ENCODE data around the gene BRCC3. TPM values are rescaled to one million over a fixed set of nuclear protein-coding genes. Genes with fewer than 3 reads are reported as not detected.

Gene BRCC3
- total RNA-seq, 1 experiment from 2014 or later: 8.9 TPM

- DNase-seq (ENCODE audit: low spot score): no peak
- in situ Hi-C loops (cut with HindIII; ENCODE audit: low sequenced_read_pairs): no loop called here
Observed at GRCh38 chrX:155056471-155056870, 14.8 kb upstream of the BRCC3 start.

GRCh38 chrX:155056877-155057792 is 14.2 kb upstream of the BRCC3 start:
- DNase-seq (ENCODE audit: low spot score): peak; percentile 66
- in situ Hi-C loops (cut with HindIII; ENCODE audit: low sequenced_read_pairs): no loop called here

GRCh38 chrX:155061760-155062159 is 9.5 kb upstream of the BRCC3 start:
- in situ Hi-C loops (cut with HindIII; ENCODE audit: low sequenced_read_pairs): no loop called here
- DNase-seq (ENCODE audit: low spot score): peak; percentile 1

GRCh38 chrX:155065035-155065734 is 6.1 kb upstream of the BRCC3 start:
- no peak for DNase-seq (ENCODE audit: low spot score)
- in situ Hi-C loops (cut with HindIII; ENCODE audit: low sequenced_read_pairs): no loop called here

- in situ Hi-C loops (cut with HindIII; ENCODE audit: low sequenced_read_pairs): no loop called here
- no peak for DNase-seq (ENCODE audit: low spot score)
Observed at GRCh38 chrX:155068165-155068564, 3.1 kb upstream of the BRCC3 start.

- in situ Hi-C loops (cut with HindIII; ENCODE audit: low sequenced_read_pairs): no loop called here
Observed at GRCh38 chrX:155069414-155069813, 1.9 kb upstream of the BRCC3 start.

GRCh38 chrX:155070038-155070437 is 1.3 kb upstream of the BRCC3 start:
- peak; percentile 7 for DNase-seq (ENCODE audit: low spot score)
- in situ Hi-C loops (cut with HindIII; ENCODE audit: low sequenced_read_pairs): no loop called here

More at GRCh38 chrX:155069414-155069813, 1.9 kb upstream of the BRCC3 start:
- no peak for DNase-seq (ENCODE audit: low spot score)

GRCh38 chrX:155070663-155070974 is 689 bp upstream of the BRCC3 start:
- no peak for DNase-seq (ENCODE audit: low spot score)
- in situ Hi-C loops (cut with HindIII; ENCODE audit: low sequenced_read_pairs): no loop called here

GRCh38 chrX:155071694-155072280 is 479 bp downstream of the BRCC3 start:
- no peak for DNase-seq (ENCODE audit: low spot score)

GRCh38 chrX:155086202-155086840 is 15.0 kb downstream of the BRCC3 start:
- in situ Hi-C loops (cut with HindIII; ENCODE audit: low sequenced_read_pairs): no loop called here
- DNase-seq (ENCODE audit: low spot score): no peak

More at GRCh38 chrX:155071694-155072280, 479 bp downstream of the BRCC3 start:
- in situ Hi-C loops (cut with HindIII; ENCODE audit: low sequenced_read_pairs): no loop called here

- DNase-seq (ENCODE audit: low spot score): no peak
- in situ Hi-C loops (cut with HindIII; ENCODE audit: low sequenced_read_pairs): no loop called here
Observed at GRCh38 chrX:155086961-155087735, 15.8 kb downstream of the BRCC3 start.

- peak; percentile 39 for DNase-seq (ENCODE audit: low spot score)
- in situ Hi-C loops (cut with HindIII; ENCODE audit: low sequenced_read_pairs): no loop called here
Observed at GRCh38 chrX:155094468-155095061, 23.3 kb downstream of the BRCC3 start.

GRCh38 chrX:155105919-155106318 is 34.6 kb downstream of the BRCC3 start:
- in situ Hi-C loops (cut with HindIII; ENCODE audit: low sequenced_read_pairs): no loop called here
- no peak for DNase-seq (ENCODE audit: low spot score)

- in situ Hi-C loops (cut with HindIII; ENCODE audit: low sequenced_read_pairs): no loop called here
- DNase-seq (ENCODE audit: low spot score): no peak
Observed at GRCh38 chrX:155108427-155108826, 37.1 kb downstream of the BRCC3 start.

GRCh38 chrX:155112171-155112570 is 40.9 kb downstream of the BRCC3 start:
- in situ Hi-C loops (cut with HindIII; ENCODE audit: low sequenced_read_pairs): no loop called here
- DNase-seq (ENCODE audit: low spot score): no peak

GRCh38 chrX:155113097-155113496 is 41.8 kb downstream of the BRCC3 start:
- DNase-seq (ENCODE audit: low spot score): no peak
- in situ Hi-C loops (cut with HindIII; ENCODE audit: low sequenced_read_pairs): no loop called here

GRCh38 chrX:155115174-155115819 is 44.0 kb downstream of the BRCC3 start:
- in situ Hi-C loops (cut with HindIII; ENCODE audit: low sequenced_read_pairs): no loop called here

GRCh38 chrX:155127465-155127864 is 56.2 kb downstream of the BRCC3 start:
- in situ Hi-C loops (cut with HindIII; ENCODE audit: low sequenced_read_pairs): no loop called here
- no peak for DNase-seq (ENCODE audit: low spot score)

More at GRCh38 chrX:155115174-155115819, 44.0 kb downstream of the BRCC3 start:
- no peak for DNase-seq (ENCODE audit: low spot score)
